ENCODE measurements around the gene ZNF215. TPM values are rescaled to one million over a fixed set of nuclear protein-coding genes. Genes with fewer than 3 reads are reported as not detected.

The ZNF215 gene
- total RNA-seq, 1 donor from 2014 or later, result 4.9 TPM

- H3K36me3 Mint-ChIP-seq (ENCODE audit: insufficient read depth), result no peaks in the 10 kb centered on the region
- TF ChIP-seq, protein P1, sequence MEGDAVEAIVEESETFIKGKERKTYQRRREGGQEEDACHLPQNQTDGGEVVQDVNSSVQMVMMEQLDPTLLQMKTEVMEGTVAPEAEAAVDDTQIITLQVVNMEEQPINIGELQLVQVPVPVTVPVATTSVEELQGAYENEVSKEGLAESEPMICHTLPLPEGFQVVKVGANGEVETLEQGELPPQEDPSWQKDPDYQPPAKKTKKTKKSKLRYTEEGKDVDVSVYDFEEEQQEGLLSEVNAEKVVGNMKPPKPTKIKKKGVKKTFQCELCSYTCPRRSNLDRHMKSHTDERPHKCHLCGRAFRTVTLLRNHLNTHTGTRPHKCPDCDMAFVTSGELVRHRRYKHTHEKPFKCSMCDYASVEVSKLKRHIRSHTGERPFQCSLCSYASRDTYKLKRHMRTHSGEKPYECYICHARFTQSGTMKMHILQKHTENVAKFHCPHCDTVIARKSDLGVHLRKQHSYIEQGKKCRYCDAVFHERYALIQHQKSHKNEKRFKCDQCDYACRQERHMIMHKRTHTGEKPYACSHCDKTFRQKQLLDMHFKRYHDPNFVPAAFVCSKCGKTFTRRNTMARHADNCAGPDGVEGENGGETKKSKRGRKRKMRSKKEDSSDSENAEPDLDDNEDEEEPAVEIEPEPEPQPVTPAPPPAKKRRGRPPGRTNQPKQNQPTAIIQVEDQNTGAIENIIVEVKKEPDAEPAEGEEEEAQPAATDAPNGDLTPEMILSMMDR (IDR thresholded peaks at IDR 0.05; ENCODE audit: unreplicated experiment), result no peak
- DNase-seq (ENCODE audit: low spot score, unreplicated experiment), result no peak
- H3K9me3 Mint-ChIP-seq (ENCODE audit: low read depth), result no peaks in the 10 kb centered on the region
- no peaks in the 10 kb centered on the region for H3K4me1 Mint-ChIP-seq (ENCODE audit: low read depth)
- H3K4me3 Mint-ChIP-seq (ENCODE audit: low read depth), result no peak overlapping the region
- no peaks in the 10 kb centered on the region for H3K27me3 Mint-ChIP-seq
- H3K27ac Mint-ChIP-seq, result no peak overlapping the region
Observed at GRCh38 chr11:6979365-6979764, 53.1 kb downstream of the ZNF215 start.

- Mint-ChIP-seq H3K36me3 (ENCODE audit: insufficient read depth) (no peaks in the 10 kb centered on the region), H3K4me3 (ENCODE audit: low read depth) (no peak overlapping the region), H3K27ac (no peak overlapping the region), H3K27me3 (no peaks in the 10 kb centered on the region), H3K9me3 (ENCODE audit: low read depth) (peaks cover 4% of the 10 kb centered on the region), H3K4me1 (ENCODE audit: low read depth) (no peaks in the 10 kb centered on the region)
- TF ChIP-seq, protein P1 (IDR thresholded peaks at IDR 0.05; ENCODE audit: unreplicated experiment), result no peak
- DNase-seq (ENCODE audit: low spot score, unreplicated experiment), result no peak
Observed at GRCh38 chr11:6986487-6986886, 60.3 kb downstream of the ZNF215 start.

- no peaks in the 10 kb centered on the region for H3K27me3 Mint-ChIP-seq
- DNase-seq (ENCODE audit: low spot score, unreplicated experiment), result no peak
- no peak overlapping the region for H3K4me3 Mint-ChIP-seq (ENCODE audit: low read depth)
Observed at GRCh38 chr11:6988506-6988905, 62.3 kb downstream of the ZNF215 start.

DNA sequence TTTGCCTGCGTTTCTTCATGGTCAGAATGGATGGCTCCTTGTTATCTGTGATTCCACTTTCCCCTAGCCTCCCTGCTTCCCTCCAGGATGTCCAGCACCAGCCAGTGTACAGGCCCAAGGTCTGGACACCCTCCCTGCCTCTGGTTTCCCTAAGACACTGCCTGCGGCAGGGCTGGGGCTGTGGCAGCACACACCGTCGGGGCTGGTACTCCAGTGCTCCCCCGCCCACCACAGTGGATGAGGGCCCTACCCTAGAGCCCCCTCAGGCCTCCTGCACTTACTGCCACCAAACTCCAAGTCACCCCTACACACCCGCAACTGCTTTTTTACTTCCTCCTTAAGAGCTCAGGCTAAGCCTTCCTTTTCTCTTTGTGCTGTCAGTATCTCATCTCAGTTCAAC, 65.0 kb downstream of the ZNF215 start:
- no peak for DNase-seq (ENCODE audit: low spot score, unreplicated experiment)
- H3K27ac Mint-ChIP-seq, result no peak overlapping the region
- peaks cover 4% of the 10 kb centered on the region for H3K9me3 Mint-ChIP-seq (ENCODE audit: low read depth)
- no peaks in the 10 kb centered on the region for H3K36me3 Mint-ChIP-seq (ENCODE audit: insufficient read depth)
- H3K4me3 Mint-ChIP-seq (ENCODE audit: low read depth), result no peak overlapping the region
- no peaks in the 10 kb centered on the region for H3K4me1 Mint-ChIP-seq (ENCODE audit: low read depth)
- TF ChIP-seq, protein P1 (IDR thresholded peaks at IDR 0.05; ENCODE audit: unreplicated experiment), result no peak
- no peaks in the 10 kb centered on the region for H3K27me3 Mint-ChIP-seq

More at GRCh38 chr11:6988506-6988905, 62.3 kb downstream of the ZNF215 start:
- H3K27ac Mint-ChIP-seq, result no peak overlapping the region
- no peaks in the 10 kb centered on the region for H3K36me3 Mint-ChIP-seq (ENCODE audit: insufficient read depth)
- no peaks in the 10 kb centered on the region for H3K4me1 Mint-ChIP-seq (ENCODE audit: low read depth)
- TF ChIP-seq, protein P1 (IDR thresholded peaks at IDR 0.05; ENCODE audit: unreplicated experiment), result no peak
- H3K9me3 Mint-ChIP-seq (ENCODE audit: low read depth), result peaks cover 4% of the 10 kb centered on the region

DNA sequence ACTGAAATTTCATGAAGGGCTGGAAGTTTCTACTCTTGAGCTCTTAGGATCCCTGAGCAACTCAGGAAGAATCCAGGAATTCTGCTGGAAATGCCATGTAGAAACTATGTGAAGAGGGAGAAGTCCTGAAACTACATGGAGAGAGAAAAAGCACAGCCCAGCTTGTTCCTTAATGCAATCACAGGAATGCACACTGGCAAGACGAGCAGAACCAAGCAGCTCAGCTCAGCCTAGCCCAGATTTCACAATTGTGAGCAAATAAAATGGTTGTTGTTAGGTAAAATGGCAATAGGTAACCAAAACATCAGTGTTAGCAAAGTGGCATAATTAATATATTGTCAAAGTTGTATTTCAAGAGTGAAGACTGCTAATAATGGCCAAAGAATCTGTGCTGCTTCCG, 65.8 kb downstream of the ZNF215 start:
- no peak for DNase-seq (ENCODE audit: low spot score, unreplicated experiment)
- H3K27me3 Mint-ChIP-seq, result no peaks in the 10 kb centered on the region
- no peaks in the 10 kb centered on the region for H3K9me3 Mint-ChIP-seq (ENCODE audit: low read depth)
- no peaks in the 10 kb centered on the region for H3K4me1 Mint-ChIP-seq (ENCODE audit: low read depth)
- TF ChIP-seq, protein P1 (IDR thresholded peaks at IDR 0.05; ENCODE audit: unreplicated experiment), result no peak
- H3K36me3 Mint-ChIP-seq (ENCODE audit: insufficient read depth), result no peaks in the 10 kb centered on the region
- H3K4me3 Mint-ChIP-seq (ENCODE audit: low read depth), result no peak overlapping the region
- no peak overlapping the region for H3K27ac Mint-ChIP-seq

Measured in progenitor cell of endocrine pancreas (in vitro differentiated cells).